Measurements from ENCODE around the gene SARNP.

The SARNP gene

GRCh38 chr12:55843431-55843830 is 25.9 kb upstream of the SARNP start:
- no peak overlapping the region for H3K4me2 ChIP-seq (ENCODE audit: low read length)
- no peak overlapping the region for H3K4me3 ChIP-seq (ENCODE audit: low read length)
- H3K27ac ChIP-seq (ENCODE audit: low read length) = no peak overlapping the region
- H3K4me1 ChIP-seq (ENCODE audit: low read length) = no peaks in the 10 kb centered on the region
- H3K36me3 ChIP-seq (replicated peaks; ENCODE audit: low read depth, low read length) = no peaks in the 10 kb centered on the region
- no peaks in the 10 kb centered on the region for H3K79me2 ChIP-seq (ENCODE audit: low read length)
- no peak overlapping the region for H3K9ac ChIP-seq (ENCODE audit: low read length)
- H2AFZ ChIP-seq (ENCODE audit: low read depth, low read length) = no peak overlapping the region
- H3K9me3 ChIP-seq (ENCODE audit: insufficient read depth, low read length) = no peaks in the 10 kb centered on the region
- TF ChIP-seq CTCF (IDR thresholded peaks at IDR 0.05; ENCODE audit: low read depth, low read length) (no peak), EZH2phosphoT487 (IDR thresholded peaks at IDR 0.05; ENCODE audit: low read depth) (no peak)
- H3K27me3 ChIP-seq (ENCODE audit: low read depth, low read length) = peaks cover 13% of the 10 kb centered on the region; the same call in 1 of the 2 replicates
- no peaks in the 10 kb centered on the region for H4K20me1 ChIP-seq (ENCODE audit: insufficient read depth, low read length)

- Histone ChIP-seq H4K20me1 (ENCODE audit: insufficient read depth, low read length) (no peaks in the 10 kb centered on the region), H3K4me3 (ENCODE audit: low read length) (no peak within 1 kb of the TSS), H3K36me3 (replicated peaks; ENCODE audit: low read depth, low read length) (no peaks in the 10 kb centered on the region), H3K27ac (ENCODE audit: low read length) (no peak within 1 kb of the TSS), H2AFZ (ENCODE audit: low read depth, low read length) (no peak within 1 kb of the TSS), H3K4me2 (ENCODE audit: low read length) (no peak within 1 kb of the TSS), H3K4me1 (ENCODE audit: low read length) (no peaks in the 10 kb centered on the region), H3K9ac (ENCODE audit: low read length) (no peak within 1 kb of the TSS), H3K79me2 (ENCODE audit: low read length) (no peaks in the 10 kb centered on the region), H3K27me3 (ENCODE audit: low read depth, low read length) (peaks cover 12% of the 10 kb centered on the region; the same call in 1 of the 2 replicates), H3K9me3 (ENCODE audit: insufficient read depth, low read length) (no peaks in the 10 kb centered on the region)
- TF ChIP-seq CTCF (IDR thresholded peaks at IDR 0.05; ENCODE audit: low read depth, low read length) (no peak), EZH2phosphoT487 (IDR thresholded peaks at IDR 0.05; ENCODE audit: low read depth) (no peak)
Observed at GRCh38 chr12:55842681-55843429, 25.3 kb upstream of the SARNP start, which contains the start of gene MMP19. Gene MMP19 (minus strand): TSS chr12:55842936. CDS start chr12:55842830, 106 bp downstream.

- Histone ChIP-seq H2AFZ (ENCODE audit: low read depth, low read length) (no peak overlapping the region), H3K9ac (ENCODE audit: low read length) (no peak overlapping the region), H3K27ac (ENCODE audit: low read length) (no peak overlapping the region), H3K79me2 (ENCODE audit: low read length) (no peaks in the 10 kb centered on the region), H3K4me3 (ENCODE audit: low read length) (no peak overlapping the region), H4K20me1 (ENCODE audit: insufficient read depth, low read length) (no peaks in the 10 kb centered on the region), H3K36me3 (replicated peaks; ENCODE audit: low read depth, low read length) (no peaks in the 10 kb centered on the region), H3K9me3 (ENCODE audit: insufficient read depth, low read length) (no peaks in the 10 kb centered on the region), H3K27me3 (ENCODE audit: low read depth, low read length) (0 out of 2 replicates have a peak, but pooled peaks cover 5% of the 10 kb centered on the region), H3K4me1 (ENCODE audit: low read length) (no peaks in the 10 kb centered on the region), H3K4me2 (ENCODE audit: low read length) (no peak overlapping the region)
- no peak for TF ChIP-seq EZH2phosphoT487 (IDR thresholded peaks at IDR 0.05; ENCODE audit: low read depth)
- TF ChIP-seq CTCF (IDR thresholded peaks at IDR 0.05; ENCODE audit: low read depth, low read length) = no peak
Observed at GRCh38 chr12:55840581-55841351, 23.2 kb upstream of the SARNP start.
